Tibial nerve (tissue), 4 donors: Measurements from ENCODE around the gene DLGAP4. TPM values are rescaled to one million over a fixed set of nuclear protein-coding genes. Genes with fewer than 3 reads are reported as not detected.
"Not testable (repeated sequence)": the region's sequence is repeated elsewhere in the genome, so short reads cannot be mapped to it uniquely, and the experiment has no call there.

Source experiments
- DNase-seq, 2 donors: peaks; one replicate each; pipeline ENCODE4 v3.0.0-alpha.2; 2019; ENCODE audit warnings: low spot score in 2 of 2
- H3K27ac ChIP-seq, 4 donors: fragments of 200-600 bp; sonication (generic) in 3 of 4; one replicate each; pipeline ENCODE4 v1.5.1; 2017 to 2019; ENCODE audit warnings: mild to moderate bottlenecking in 1 of 4
- H3K27me3 ChIP-seq, 2 donors: fragments of 200-600 bp; sonication (generic) in 1 of 2; one replicate each; pipeline versions ENCODE4 v1.5.1 to v1.6.0; 2017 to 2019
- H3K36me3 ChIP-seq, 3 donors: fragments of 200-600 bp; sonication (generic); one replicate each; pipeline ENCODE4 v1.5.1; 2018 to 2019
- H3K4me1 ChIP-seq, 4 donors: fragments of 200-600 bp; sonication (generic) in 3 of 4; one replicate each; pipeline ENCODE4 v1.5.1; 2017 to 2019
- H3K4me3 ChIP-seq, 4 donors: fragments of 200-600 bp; sonication (generic) in 3 of 4; one replicate each; pipeline ENCODE4 v1.5.1; 2017 to 2019; ENCODE audit warnings: mild to moderate bottlenecking in 1 of 4, moderate library complexity in 1 of 4
- H3K9me3 ChIP-seq, 4 donors: fragments of 200-600 bp; sonication (generic) in 3 of 4; one replicate each; pipeline ENCODE4 v1.5.1; 2017 to 2019
- EP300 ChIP-seq, 2 donors: sonication (generic); formaldehyde crosslinking; IDR thresholded peaks; one replicate each; pipeline ENCODE4 v1.6.1; 2017; ENCODE audit warnings: antibody characterized with exemption in 2 of 2, mild to moderate bottlenecking in 1 of 2
- POLR2A ChIP-seq, 2 donors: fragments of 450-650 bp; IDR thresholded peaks; one replicate each; pipeline ENCODE4 v1.6.1; 2017; ENCODE audit warnings: antibody characterized with exemption in 2 of 2, mild to moderate bottlenecking in 2 of 2, moderate library complexity in 2 of 2
- WGBS, 2 donors: methylation state at CpG; one replicate each; pipeline ENCODE4 v1.1.5; 2018; 5-methylcytosine and 5-hydroxymethylcytosine counted together
- total RNA-seq, 4 donors: library from RNA; depleted of rRNA; stranded (reverse); fragments of >200 nt; gene quantifications; one replicate each; pipeline ENCODE4 v1.1.0, GENCODE V29; 2016
- TF ChIP-seq, protein P1 (sequence below), 5 experiments: fragments of 200-600 bp in 3 of 5; fragments of 450-650 bp in 2 of 5; sonication (generic) in 3 of 5; IDR thresholded peaks; one replicate each; pipeline ENCODE4 v1.5.1; 2016 to 2019; ENCODE audit warnings: antibody characterized with exemption in 5 of 5, mild to moderate bottlenecking in 3 of 5, moderate library complexity in 2 of 5

DLGAP4 gene
- total RNA-seq, 4 donors from 2014 or later: 46.1 to 97.5 (median 52.5) TPM

GRCh38 chr20:36373089-36373488 lies 67.0 kb downstream of the DLGAP4 start:
- 67 to 79% methylated on average over 1 of the region's 1 CpG for WGBS, 2 donors
- no peaks in the 10 kb centered on the region for H3K36me3 ChIP-seq
- no peaks in the 10 kb centered on the region for H3K9me3 ChIP-seq
- H3K27me3 ChIP-seq: peaks cover 0 to 16% of the 10 kb centered on the region in 2 donors
- no peak overlapping the region for H3K4me3 ChIP-seq
- no peak for DNase-seq
- no peaks in the 10 kb centered on the region for H3K4me1 ChIP-seq
- TF ChIP-seq EP300 (IDR thresholded peaks at IDR 0.05): no peak
- TF ChIP-seq, protein P1, sequence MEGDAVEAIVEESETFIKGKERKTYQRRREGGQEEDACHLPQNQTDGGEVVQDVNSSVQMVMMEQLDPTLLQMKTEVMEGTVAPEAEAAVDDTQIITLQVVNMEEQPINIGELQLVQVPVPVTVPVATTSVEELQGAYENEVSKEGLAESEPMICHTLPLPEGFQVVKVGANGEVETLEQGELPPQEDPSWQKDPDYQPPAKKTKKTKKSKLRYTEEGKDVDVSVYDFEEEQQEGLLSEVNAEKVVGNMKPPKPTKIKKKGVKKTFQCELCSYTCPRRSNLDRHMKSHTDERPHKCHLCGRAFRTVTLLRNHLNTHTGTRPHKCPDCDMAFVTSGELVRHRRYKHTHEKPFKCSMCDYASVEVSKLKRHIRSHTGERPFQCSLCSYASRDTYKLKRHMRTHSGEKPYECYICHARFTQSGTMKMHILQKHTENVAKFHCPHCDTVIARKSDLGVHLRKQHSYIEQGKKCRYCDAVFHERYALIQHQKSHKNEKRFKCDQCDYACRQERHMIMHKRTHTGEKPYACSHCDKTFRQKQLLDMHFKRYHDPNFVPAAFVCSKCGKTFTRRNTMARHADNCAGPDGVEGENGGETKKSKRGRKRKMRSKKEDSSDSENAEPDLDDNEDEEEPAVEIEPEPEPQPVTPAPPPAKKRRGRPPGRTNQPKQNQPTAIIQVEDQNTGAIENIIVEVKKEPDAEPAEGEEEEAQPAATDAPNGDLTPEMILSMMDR (IDR thresholded peaks at IDR 0.05): no peak
- no peak overlapping the region for H3K27ac ChIP-seq

- no peak overlapping the region for H3K4me3 ChIP-seq
- H3K27ac ChIP-seq: no peak overlapping the region
- no peaks in the 10 kb centered on the region for H3K4me1 ChIP-seq
- DNase-seq: no peak
- H3K27me3 ChIP-seq: peaks cover 0 to 18% of the 10 kb centered on the region in 2 donors
- H3K9me3 ChIP-seq: no peaks in the 10 kb centered on the region
- no peaks in the 10 kb centered on the region for H3K36me3 ChIP-seq
- 71 to 75% methylated on average over 4 of the region's 4 CpGs for WGBS, 2 donors
- no peak for TF ChIP-seq POLR2A (IDR thresholded peaks at IDR 0.05)
- TF ChIP-seq, protein P1 (IDR thresholded peaks at IDR 0.05): no peak
- TF ChIP-seq EP300 (IDR thresholded peaks at IDR 0.05): no peak
Observed at GRCh38 chr20:36374995-36375394, 68.9 kb downstream of the DLGAP4 start.

GRCh38 chr20:36377348-36378326 lies 71.5 kb downstream of the DLGAP4 start:
- DNase-seq: no peak
- Histone ChIP-seq H3K36me3 (no peaks in the 10 kb centered on the region), H3K4me1 (no peaks in the 10 kb centered on the region), H3K4me3 (no peak overlapping the region), H3K27me3 (peaks cover 0 to 18% of the 10 kb centered on the region in 2 donors), H3K27ac (no peak overlapping the region), H3K9me3 (peaks cover 0 to 11% (median 0%) of the 10 kb centered on the region in 4 donors)
- WGBS, 2 donors: 52 to 57% methylated on average over 22 of the region's 22 CpGs
- TF ChIP-seq, protein P1 (IDR thresholded peaks at IDR 0.05): no peak
- no peak for TF ChIP-seq EP300 (IDR thresholded peaks at IDR 0.05)
- TF ChIP-seq POLR2A (IDR thresholded peaks at IDR 0.05): no peak

GRCh38 chr20:36378686-36379085 lies 72.5 kb downstream of the DLGAP4 start:
- no peaks in the 10 kb centered on the region for H3K36me3 ChIP-seq
- H3K9me3 ChIP-seq: peaks cover 0 to 11% (median 0%) of the 10 kb centered on the region in 4 donors
- H3K4me3 ChIP-seq: no peak overlapping the region
- no peak for DNase-seq
- WGBS, 2 donors: 75 to 79% methylated on average over 9 of the region's 9 CpGs
- no peaks in the 10 kb centered on the region for H3K4me1 ChIP-seq
- no peak for TF ChIP-seq EP300 (IDR thresholded peaks at IDR 0.05)
- TF ChIP-seq, protein P1 (IDR thresholded peaks at IDR 0.05): no peak
- no peak for TF ChIP-seq POLR2A (IDR thresholded peaks at IDR 0.05)
- peaks cover 0 to 18% of the 10 kb centered on the region in 2 donors for H3K27me3 ChIP-seq
- H3K27ac ChIP-seq: no peak overlapping the region

- DNase-seq, H3K27ac ChIP-seq, H3K4me1 ChIP-seq, H3K36me3 ChIP-seq, H3K4me3 ChIP-seq: not testable (repeated sequence)
- peaks cover 0 to 18% of the 10 kb centered on the region in 2 donors for H3K27me3 ChIP-seq
- WGBS, 2 donors: 97 to 100% methylated on average over 1 of the region's 1 CpG
- H3K9me3 ChIP-seq: peaks cover 0 to 11% (median 0%) of the 10 kb centered on the region in 4 donors
Observed at GRCh38 chr20:36379914-36380313, 73.8 kb downstream of the DLGAP4 start.
